Measurements from ENCODE around the gene ZNF205. TPM values are rescaled to one million over a fixed set of nuclear protein-coding genes. Genes with fewer than 3 reads are reported as not detected.

Gene ZNF205
- total RNA-seq, 1 donor from 2014 or later: 0.09 TPM

- H3K4me3 Mint-ChIP-seq (ENCODE audit: low read depth): peak within 1 kb of the TSS; percentile 69
- H3K9me3 Mint-ChIP-seq: no peaks in the 10 kb centered on the region
- H3K27ac Mint-ChIP-seq: peak within 1 kb of the TSS; percentile 47
- DNase-seq (ENCODE audit: low spot score): no peak
- H3K27me3 Mint-ChIP-seq (ENCODE audit: low read depth): peaks cover 4% of the 10 kb centered on the region
- intact Hi-C loops (cut with micrococcal nuclease): loop anchor here (10.0 kb wide), 1 partner anchor 66 kb away; no protein-coding TSS in a partner anchor
- H3K36me3 Mint-ChIP-seq (ENCODE audit: low read depth): no peaks in the 10 kb centered on the region
- peaks cover 33% of the 10 kb centered on the region for H3K4me1 Mint-ChIP-seq (ENCODE audit: low read depth)
These were observed 13.7 kb upstream of the ZNF205 start, which contains the start of gene ZSCAN10 for GRCh38 chr16:3098459-3099394. Gene ZSCAN10 (minus strand): TSS chr16:3099294. CDS start chr16:3092937, 6,357 bp downstream.

- Mint-ChIP-seq H3K36me3 (ENCODE audit: low read depth) (no peaks in the 10 kb centered on the region), H3K4me3 (ENCODE audit: low read depth) (no peak overlapping the region), H3K9me3 (no peaks in the 10 kb centered on the region), H3K4me1 (ENCODE audit: low read depth) (peaks cover 33% of the 10 kb centered on the region), H3K27ac (no peak overlapping the region), H3K27me3 (ENCODE audit: low read depth) (peaks cover 4% of the 10 kb centered on the region)
- intact Hi-C loops (cut with micrococcal nuclease): loop anchor here (10.0 kb wide), 1 partner anchor 65 kb away; no protein-coding TSS in a partner anchor
- DNase-seq (ENCODE audit: low spot score): no peak
These were observed 13.0 kb upstream of the ZNF205 start for GRCh38 chr16:3099395-3099731.

GRCh38 chr16:3099732-3100499, 12.5 kb upstream of the ZNF205 start:
- H3K4me3 Mint-ChIP-seq (ENCODE audit: low read depth): peak overlapping the region; percentile 69
- peak; percentile 86 for DNase-seq (ENCODE audit: low spot score)
- H3K27ac Mint-ChIP-seq: peak overlapping the region; percentile 47
- peaks cover 29% of the 10 kb centered on the region for H3K4me1 Mint-ChIP-seq (ENCODE audit: low read depth)
- intact Hi-C loops (cut with micrococcal nuclease): loop anchor here (1.0 to 10.0 kb wide), 5 partner anchors 24 to 65 kb away; no protein-coding TSS in a partner anchor
- no peaks in the 10 kb centered on the region for H3K9me3 Mint-ChIP-seq
- no peaks in the 10 kb centered on the region for H3K36me3 Mint-ChIP-seq (ENCODE audit: low read depth)
- peaks cover 4% of the 10 kb centered on the region for H3K27me3 Mint-ChIP-seq (ENCODE audit: low read depth)

- H3K27me3 Mint-ChIP-seq (ENCODE audit: low read depth): peaks cover 4% of the 10 kb centered on the region
- peak; percentile 35 for DNase-seq (ENCODE audit: low spot score)
- H3K36me3 Mint-ChIP-seq (ENCODE audit: low read depth): no peaks in the 10 kb centered on the region
- peak overlapping the region; percentile 78 for H3K27ac Mint-ChIP-seq
- intact Hi-C loops (cut with micrococcal nuclease): loop anchor here (2.0 kb wide), 2 partner anchors 26 to 42 kb away; no protein-coding TSS in a partner anchor
- H3K4me3 Mint-ChIP-seq (ENCODE audit: low read depth): peak overlapping the region; percentile 71
- peaks cover 27% of the 10 kb centered on the region for H3K4me1 Mint-ChIP-seq (ENCODE audit: low read depth)
- no peaks in the 10 kb centered on the region for H3K9me3 Mint-ChIP-seq
These were observed 11.2 kb upstream of the ZNF205 start for GRCh38 chr16:3101018-3101840.

- Mint-ChIP-seq H3K27ac (peak overlapping the region; percentile 64), H3K4me3 (ENCODE audit: low read depth) (peak overlapping the region; percentile 69), H3K36me3 (ENCODE audit: low read depth) (no peaks in the 10 kb centered on the region), H3K27me3 (ENCODE audit: low read depth) (peaks cover 4% of the 10 kb centered on the region), H3K9me3 (no peaks in the 10 kb centered on the region), H3K4me1 (ENCODE audit: low read depth) (peaks cover 27% of the 10 kb centered on the region)
- DNase-seq (ENCODE audit: low spot score): no peak
- intact Hi-C loops (cut with micrococcal nuclease): loop anchor here (2.0 kb wide), 2 partner anchors 27 to 43 kb away; no protein-coding TSS in a partner anchor
These were observed 10.4 kb upstream of the ZNF205 start for GRCh38 chr16:3101841-3102470.

GRCh38 chr16:3106205-3106928, 6.0 kb upstream of the ZNF205 start:
- Mint-ChIP-seq H3K9me3 (no peaks in the 10 kb centered on the region), H3K36me3 (ENCODE audit: low read depth) (no peaks in the 10 kb centered on the region), H3K4me1 (ENCODE audit: low read depth) (peaks cover 17% of the 10 kb centered on the region), H3K4me3 (ENCODE audit: low read depth) (peak overlapping the region; percentile 84), H3K27ac (peak overlapping the region; percentile 93), H3K27me3 (ENCODE audit: low read depth) (peaks cover 2% of the 10 kb centered on the region)
- intact Hi-C loops (cut with micrococcal nuclease): loop anchor here (1.0 kb wide), 2 partner anchors 18 to 23 kb away; no protein-coding TSS in a partner anchor
- DNase-seq (ENCODE audit: low spot score): peak; percentile 87

GRCh38 chr16:3112881-3113574, 642 bp downstream of the ZNF205 start:
- peaks cover 7% of the 10 kb centered on the region for H3K27me3 Mint-ChIP-seq (ENCODE audit: low read depth)
- H3K36me3 Mint-ChIP-seq (ENCODE audit: low read depth): no peaks in the 10 kb centered on the region

GRCh38 chr16:3113765-3114479, 1.5 kb downstream of the ZNF205 start:
- H3K36me3 Mint-ChIP-seq (ENCODE audit: low read depth): no peaks in the 10 kb centered on the region
- intact Hi-C loops (cut with micrococcal nuclease): no loop called here
- H3K27ac Mint-ChIP-seq: no peak overlapping the region
- peaks cover 3% of the 10 kb centered on the region for H3K4me1 Mint-ChIP-seq (ENCODE audit: low read depth)
- H3K27me3 Mint-ChIP-seq (ENCODE audit: low read depth): peaks cover 7% of the 10 kb centered on the region
- no peak overlapping the region for H3K4me3 Mint-ChIP-seq (ENCODE audit: low read depth)
- no peak for DNase-seq (ENCODE audit: low spot score)
- no peaks in the 10 kb centered on the region for H3K9me3 Mint-ChIP-seq

More at GRCh38 chr16:3112881-3113574, 642 bp downstream of the ZNF205 start:
- H3K4me3 Mint-ChIP-seq (ENCODE audit: low read depth): no peak overlapping the region
- H3K27ac Mint-ChIP-seq: no peak overlapping the region
- no peak for DNase-seq (ENCODE audit: low spot score)
- H3K4me1 Mint-ChIP-seq (ENCODE audit: low read depth): peaks cover 3% of the 10 kb centered on the region
- intact Hi-C loops (cut with micrococcal nuclease): no loop called here
- no peaks in the 10 kb centered on the region for H3K9me3 Mint-ChIP-seq

GRCh38 chr16:3115003-3115402, 2.6 kb downstream of the ZNF205 start:
- H3K9me3 Mint-ChIP-seq: no peaks in the 10 kb centered on the region
- H3K4me3 Mint-ChIP-seq (ENCODE audit: low read depth): no peak overlapping the region

GRCh38 chr16:3115561-3115960, 3.2 kb downstream of the ZNF205 start:
- Mint-ChIP-seq H3K9me3 (no peaks in the 10 kb centered on the region), H3K36me3 (ENCODE audit: low read depth) (no peaks in the 10 kb centered on the region)

More at GRCh38 chr16:3115003-3115402, 2.6 kb downstream of the ZNF205 start:
- H3K27me3 Mint-ChIP-seq (ENCODE audit: low read depth): peaks cover 5% of the 10 kb centered on the region
- intact Hi-C loops (cut with micrococcal nuclease): no loop called here
- no peak overlapping the region for H3K27ac Mint-ChIP-seq
- DNase-seq (ENCODE audit: low spot score): no peak
- H3K36me3 Mint-ChIP-seq (ENCODE audit: low read depth): no peaks in the 10 kb centered on the region
- peaks cover 3% of the 10 kb centered on the region for H3K4me1 Mint-ChIP-seq (ENCODE audit: low read depth)

More at GRCh38 chr16:3115561-3115960, 3.2 kb downstream of the ZNF205 start:
- H3K27me3 Mint-ChIP-seq (ENCODE audit: low read depth): peaks cover 5% of the 10 kb centered on the region
- H3K4me3 Mint-ChIP-seq (ENCODE audit: low read depth): no peak overlapping the region
- peaks cover 3% of the 10 kb centered on the region for H3K4me1 Mint-ChIP-seq (ENCODE audit: low read depth)
- no peak overlapping the region for H3K27ac Mint-ChIP-seq
- no peak for DNase-seq (ENCODE audit: low spot score)
- intact Hi-C loops (cut with micrococcal nuclease): no loop called here
